Daoy (cell line): Measurements from ENCODE around the gene PNPLA2. TPM values are rescaled to one million over a fixed set of nuclear protein-coding genes. Genes with fewer than 3 reads are reported as not detected.

Source experiments
- DNase-seq: peaks from one replicate; pipeline ENCODE4 v3.0.0-alpha.2; 2015; ENCODE audit warnings: low read depth
- total RNA-seq: library from RNA; depleted of rRNA; stranded (reverse); fragments of >200 nt; shearing (Covaris generic); gene quantifications from 2 replicates; pipeline ENCODE4 v1.2.3, GENCODE V29; 2014; rRNA removed

The PNPLA2 gene, protein sequence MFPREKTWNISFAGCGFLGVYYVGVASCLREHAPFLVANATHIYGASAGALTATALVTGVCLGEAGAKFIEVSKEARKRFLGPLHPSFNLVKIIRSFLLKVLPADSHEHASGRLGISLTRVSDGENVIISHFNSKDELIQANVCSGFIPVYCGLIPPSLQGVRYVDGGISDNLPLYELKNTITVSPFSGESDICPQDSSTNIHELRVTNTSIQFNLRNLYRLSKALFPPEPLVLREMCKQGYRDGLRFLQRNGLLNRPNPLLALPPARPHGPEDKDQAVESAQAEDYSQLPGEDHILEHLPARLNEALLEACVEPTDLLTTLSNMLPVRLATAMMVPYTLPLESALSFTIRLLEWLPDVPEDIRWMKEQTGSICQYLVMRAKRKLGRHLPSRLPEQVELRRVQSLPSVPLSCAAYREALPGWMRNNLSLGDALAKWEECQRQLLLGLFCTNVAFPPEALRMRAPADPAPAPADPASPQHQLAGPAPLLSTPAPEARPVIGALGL
- 10.9 and 24.2 TPM in 2 replicates for total RNA-seq

DNA sequence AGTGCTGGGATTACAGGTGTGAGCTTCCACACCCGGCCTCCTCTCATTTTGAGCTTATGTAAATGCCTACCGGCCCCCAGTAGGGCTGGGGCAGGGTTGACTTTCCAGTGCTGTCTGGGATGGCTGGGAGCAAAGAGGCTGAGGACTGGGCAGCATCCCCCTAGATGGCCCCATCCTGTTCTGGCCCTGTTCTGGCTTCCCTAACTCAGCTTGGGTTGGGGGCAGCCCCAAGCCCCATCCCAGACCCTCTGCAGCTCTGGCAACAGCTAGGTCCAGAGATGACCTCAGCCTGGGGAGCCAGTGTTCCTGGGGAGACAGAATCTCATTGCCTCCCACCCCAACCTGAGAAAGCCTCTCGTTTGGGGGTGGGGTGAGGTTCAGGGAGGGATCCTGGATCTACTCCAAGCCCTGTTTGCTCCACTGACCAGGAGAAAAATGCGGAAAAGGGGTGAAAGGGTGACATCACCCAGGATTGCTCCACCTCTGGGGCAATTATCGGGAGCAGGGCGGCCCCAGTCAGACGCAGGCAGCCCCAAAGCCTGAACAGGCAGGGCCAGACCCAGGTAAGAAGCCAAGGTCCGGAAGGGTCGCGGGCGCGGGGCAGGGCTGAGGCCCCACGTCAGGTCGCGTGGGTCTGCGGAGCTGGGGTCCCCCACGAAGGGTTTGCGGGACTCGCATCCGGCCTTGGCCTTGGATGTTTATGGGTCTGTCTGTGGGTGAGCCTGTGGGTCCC, at the start of gene PNPLA2:
Gene PNPLA2 (plus strand): TSS at position 519 of the 733 bp plus-strand sequence. CDS start 805 bp downstream, outside the sequence.
- peak; percentile 55 for DNase-seq

DNA sequence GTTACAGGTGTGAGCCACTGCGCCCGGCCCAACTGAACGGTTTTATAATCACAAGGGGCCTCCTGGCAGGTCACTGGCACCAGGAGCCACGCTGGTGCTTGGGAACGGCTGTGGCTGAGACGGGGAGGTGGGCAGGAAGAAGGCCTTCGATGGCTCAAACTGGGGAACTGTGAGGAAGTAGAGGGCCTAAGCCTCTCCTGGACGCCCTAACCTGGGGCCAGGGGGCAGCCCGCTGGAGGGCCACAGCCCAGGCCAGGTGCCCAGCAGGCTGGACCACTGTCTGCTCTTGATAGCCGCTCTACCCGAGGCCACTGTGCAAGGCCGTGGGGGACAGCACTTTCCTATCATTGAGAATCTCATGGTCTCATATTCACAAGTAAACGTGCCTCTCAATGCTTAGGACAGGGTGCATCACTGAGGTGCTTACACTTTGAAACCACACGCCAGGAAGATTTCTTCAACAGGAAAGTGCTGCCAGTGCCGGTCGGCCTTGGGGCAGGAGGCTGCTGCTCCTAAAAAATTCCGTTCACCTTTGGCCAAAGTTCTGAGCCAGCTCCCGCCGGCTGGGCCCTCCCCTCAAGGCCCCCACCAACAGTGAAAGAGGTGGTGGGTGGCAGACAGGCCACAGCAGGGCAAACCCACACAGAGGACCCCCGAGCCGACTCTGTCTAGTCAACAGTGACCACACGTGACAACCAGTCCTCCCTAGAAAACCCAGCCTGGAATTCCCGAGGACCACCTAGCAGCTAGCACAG, 48.6 kb upstream of the PNPLA2 start:
- DNase-seq, result no peak

DNA sequence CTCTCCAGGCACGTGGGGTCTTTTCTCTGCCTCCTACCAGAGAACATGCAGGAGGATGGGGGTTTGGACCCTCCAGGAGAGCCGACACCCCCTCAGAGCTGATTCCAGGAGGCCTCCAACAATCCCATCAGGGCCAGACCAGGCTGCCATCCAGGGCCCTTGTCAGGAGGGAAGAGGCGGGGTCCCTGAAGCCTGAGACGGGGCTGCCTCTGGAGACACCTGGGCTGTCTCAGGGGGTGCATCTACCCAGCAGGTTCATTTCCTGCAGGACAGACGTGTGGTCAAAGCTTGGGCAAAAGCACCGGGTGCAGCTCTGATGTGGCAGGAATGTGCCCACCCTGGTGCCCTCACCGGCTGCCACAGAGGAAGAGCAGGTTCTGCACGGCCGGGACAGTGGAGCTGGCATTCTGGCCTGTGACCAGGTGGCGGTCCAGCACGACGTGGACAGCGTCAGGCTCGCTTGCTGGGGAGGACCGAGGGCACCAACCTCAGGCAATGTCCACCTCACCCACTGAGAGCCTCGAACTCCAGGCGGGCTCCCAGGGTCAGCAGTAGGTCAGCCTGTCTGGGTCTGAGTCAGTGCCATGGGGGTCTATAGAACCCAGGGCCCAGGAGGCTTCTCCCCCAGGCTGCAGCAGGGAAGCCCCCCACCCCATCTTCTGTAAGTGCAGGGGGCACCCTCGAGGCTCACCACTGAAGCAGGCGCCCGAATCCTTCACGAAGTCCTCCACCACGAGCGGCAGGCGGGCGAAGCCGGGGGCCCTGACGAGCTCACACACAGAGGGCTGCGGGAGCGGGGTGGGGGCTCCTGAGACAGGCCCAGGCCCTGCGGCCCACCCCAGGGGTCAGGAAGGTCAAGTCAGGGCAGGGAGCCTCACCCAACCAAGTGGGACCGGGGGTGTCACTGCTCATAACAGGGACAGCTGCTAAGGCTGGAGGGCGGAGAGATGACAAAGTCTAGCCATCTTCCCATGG, 47.8 kb upstream of the PNPLA2 start:
- no peak for DNase-seq

- DNase-seq, result no peak
These were observed 47.0 kb upstream of the PNPLA2 start for GRCh38 chr11:771617-772204.

DNA sequence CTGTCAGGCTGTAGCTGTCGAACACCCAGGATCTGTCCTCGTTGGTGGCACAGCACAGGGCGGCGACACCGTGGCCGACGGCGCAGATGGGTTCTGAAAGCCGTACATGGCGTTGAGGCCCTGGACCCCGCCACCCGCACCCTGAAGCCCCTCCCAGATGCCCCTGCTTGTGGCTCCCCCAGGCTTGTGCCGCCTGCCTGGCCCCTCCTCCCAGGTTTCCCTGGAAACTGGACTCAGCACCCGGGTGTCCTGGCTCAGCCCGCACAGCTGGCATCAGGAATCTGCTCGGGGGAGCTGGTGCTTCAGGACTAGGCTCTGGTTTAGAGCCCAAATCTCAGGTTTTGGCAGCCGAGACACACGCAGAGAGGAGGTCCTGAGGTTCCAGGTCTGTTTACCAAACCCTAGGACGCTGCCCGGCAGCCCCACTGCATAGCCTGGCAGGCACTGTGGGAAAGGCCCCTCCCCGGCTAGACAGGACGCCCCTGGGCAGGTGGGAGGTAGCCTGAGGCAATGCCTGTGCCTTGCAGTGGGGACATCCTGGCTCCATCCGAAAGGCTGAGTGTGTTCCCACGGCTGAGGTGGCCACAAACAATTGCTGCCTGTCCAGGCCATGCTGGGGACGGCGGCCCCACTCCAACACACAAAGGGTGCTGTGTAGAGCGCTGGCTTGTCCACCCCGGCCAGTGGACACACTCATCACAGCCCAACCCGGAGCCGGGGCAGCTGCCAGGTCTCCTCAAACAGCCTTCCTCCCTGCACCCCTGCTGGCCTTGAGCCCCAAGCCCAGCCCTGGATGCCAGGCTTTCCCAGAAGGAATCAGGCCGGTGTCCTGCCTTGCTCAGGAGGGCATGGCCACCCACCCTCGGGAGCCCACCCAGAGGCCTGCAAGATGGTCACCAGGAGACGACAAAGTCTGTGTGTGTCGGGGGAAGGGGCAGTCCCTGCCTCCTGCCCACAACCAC, 46.0 kb upstream of the PNPLA2 start:
- DNase-seq, result no peak

GRCh38 chr11:773425-773824, 45.3 kb upstream of the PNPLA2 start:
- DNase-seq, result no peak

GRCh38 chr11:773830-774229, 44.9 kb upstream of the PNPLA2 start:
- DNase-seq, result no peak

- peak; percentile 33 for DNase-seq
These were observed 43.7 kb upstream of the PNPLA2 start for GRCh38 chr11:774873-775592.

DNA sequence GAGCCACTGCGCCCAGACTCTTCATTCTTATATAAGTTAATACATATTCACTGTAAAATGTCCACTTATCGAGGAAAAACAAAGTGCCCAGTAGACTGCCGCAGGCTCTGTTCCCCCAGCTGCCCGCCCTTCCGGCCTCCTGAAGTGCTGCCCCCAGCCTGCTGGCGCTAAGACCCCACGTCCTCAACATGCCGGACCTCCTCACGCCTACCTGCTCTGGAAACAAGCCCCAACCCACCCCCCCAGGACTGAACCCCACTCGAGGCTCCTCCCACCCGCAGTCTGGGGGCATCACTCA, 42.5 kb upstream of the PNPLA2 start:
- DNase-seq, result no peak

DNA sequence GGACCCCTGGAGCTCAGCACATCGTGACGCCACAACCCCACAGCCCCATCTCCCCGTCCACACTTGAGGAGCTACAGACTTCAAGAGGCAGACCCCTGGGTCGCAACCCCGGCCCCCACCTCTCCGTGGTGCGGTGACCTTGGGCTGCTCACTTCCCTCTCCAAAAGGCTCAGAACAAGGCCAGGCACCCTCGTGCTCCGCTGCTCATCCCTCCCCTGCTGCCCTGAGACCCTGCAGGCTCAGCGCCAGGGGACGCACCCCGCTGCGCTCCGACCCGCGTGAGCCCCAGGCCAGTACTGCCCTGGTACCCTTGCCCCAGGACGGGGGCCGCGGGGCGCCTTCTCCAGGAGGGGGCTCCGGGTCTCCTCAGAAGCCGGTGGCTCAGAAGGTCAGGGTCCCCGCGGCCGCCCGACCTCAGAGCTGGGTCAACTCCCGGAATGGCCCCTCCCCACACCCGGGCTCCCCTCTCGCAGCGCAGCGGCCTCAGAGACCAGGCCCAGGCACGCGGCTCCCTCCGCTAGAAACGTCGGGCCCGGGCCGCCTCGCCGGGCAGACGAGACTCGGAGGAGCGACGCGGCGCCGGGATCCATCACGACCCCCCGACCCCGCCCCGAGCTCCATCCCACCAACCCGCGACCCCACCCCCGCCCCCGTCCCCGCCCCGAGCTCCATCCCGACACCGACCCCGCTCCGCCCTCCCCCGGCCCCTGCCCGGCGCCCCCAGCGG, 42.0 kb upstream of the PNPLA2 start:
- DNase-seq, result peak; percentile 45

GRCh38 chr11:777288-778255, 41.1 kb upstream of the PNPLA2 start, which contains the start of gene GATD1:
Gene GATD1, minus strand, starts transcription at chr11:777487. Its CDS starts 25 bp downstream, at chr11:777462.
- peak; percentile 94 for DNase-seq

- no peak for DNase-seq
These were observed 39.4 kb upstream of the PNPLA2 start for GRCh38 chr11:778976-779954.

DNA sequence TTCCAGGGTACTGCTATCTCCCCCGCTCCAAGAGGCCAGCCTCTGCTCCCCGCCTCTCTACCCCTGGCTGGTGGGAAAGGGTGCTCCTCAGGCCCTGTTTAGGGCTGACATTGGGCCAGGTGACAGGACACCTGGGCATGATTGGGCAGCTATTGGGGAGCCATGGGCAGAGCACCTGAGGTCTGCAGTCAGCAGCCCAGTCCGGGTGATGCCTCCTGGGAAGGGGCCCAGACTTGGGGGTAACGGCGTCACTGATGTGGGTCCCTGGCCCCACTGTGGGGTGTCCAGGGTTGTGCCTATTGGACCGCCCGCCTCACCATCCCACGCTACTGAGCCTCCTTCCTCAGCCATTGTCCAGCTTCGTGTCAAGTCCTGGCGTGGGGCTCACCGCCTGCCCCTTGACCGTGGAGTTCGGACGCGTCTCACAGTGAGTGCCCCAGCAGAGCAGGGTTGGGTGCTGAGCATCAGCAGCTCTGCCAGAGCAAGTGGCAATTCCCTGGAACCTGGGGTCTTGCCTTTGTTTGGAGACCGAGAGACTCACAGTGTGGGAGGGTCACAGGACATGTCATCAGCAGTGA, 38.7 kb upstream of the PNPLA2 start:
- DNase-seq, result no peak

DNA sequence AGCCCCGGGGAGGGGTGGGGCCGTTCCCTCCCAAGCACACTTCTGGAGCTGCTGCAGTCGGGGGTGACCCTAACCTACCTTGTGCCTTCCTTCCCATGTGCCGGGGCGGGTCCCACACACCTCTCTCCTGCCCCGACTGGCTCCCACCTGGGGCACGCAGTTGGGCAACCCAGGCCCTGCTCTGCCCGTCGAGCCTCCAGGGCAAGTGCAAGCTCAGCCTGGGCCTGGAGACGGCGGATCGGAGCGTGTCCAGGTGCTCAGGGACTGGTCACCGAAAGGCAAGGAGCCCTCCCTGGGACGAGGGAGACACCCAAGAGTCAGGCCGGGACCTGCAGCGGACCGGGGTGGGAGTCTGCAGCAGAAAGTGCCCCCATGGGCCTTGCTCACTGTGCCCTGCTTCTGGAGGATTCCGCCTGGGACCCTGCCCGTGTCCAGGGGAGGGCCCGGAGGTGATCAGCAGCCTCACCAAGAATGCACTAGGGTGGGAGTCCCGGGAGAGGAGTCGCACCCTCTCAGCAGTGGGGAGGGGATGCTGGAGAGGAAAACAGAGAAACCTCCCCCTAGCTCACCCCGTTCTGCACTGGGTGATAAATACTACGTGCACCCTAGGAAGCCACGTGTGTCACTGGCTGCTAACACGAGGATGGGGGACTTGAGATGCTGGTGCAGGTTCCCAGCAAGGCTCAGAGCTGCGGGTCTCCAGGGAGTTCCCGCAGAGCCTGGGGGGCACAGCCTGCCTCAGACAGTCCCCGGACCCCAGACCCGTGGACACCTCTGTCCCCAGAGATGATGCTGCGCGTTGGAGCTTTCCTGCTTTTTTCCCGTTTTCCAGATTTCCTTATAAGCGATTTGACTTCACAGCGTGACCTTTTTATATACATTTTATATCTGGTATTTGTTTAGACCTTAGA, 36.2 kb upstream of the PNPLA2 start:
- DNase-seq, result no peak
